ENCODE results near the gene MTCL3.

The MTCL3 gene

DNA sequence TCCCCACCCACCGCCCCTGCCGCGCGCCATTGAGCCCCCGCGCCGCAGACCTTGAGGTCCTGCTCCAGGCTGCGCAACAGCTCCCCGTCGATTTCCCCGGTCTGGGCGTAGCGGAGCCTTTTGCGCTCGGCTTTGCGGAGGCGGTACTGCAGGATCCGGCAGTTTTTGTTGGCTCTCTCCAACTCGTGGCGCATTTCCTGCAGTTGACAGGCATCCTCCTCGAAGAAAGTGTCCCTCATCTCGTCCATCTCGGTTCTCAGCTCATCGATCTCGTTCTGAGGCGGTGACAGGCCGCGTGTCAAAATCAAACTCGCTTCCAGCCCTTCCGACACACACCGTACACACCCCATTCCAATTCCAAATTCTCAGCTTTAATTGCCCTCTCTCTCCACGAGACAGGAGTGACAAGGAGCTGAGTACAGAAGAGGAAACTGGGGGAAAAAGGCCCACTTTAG, 4.3 kb downstream of the MTCL3 start:
- H3K4me3 Mint-ChIP-seq, result peak overlapping the region; percentile 85
- CTCF ChIA-PET, result interaction anchor here (1.1 to 9.4 kb wide), 8 partner anchors 14 to 1559 kb away, joined by 3 to 203 read pairs (median 34); partner anchors contain the start of genes HINT3 and RNF146
- DNase-seq (peak; percentile 63), ATAC-seq (peak; percentile 9)
- H3K36me3 Mint-ChIP-seq (ENCODE audit: low read depth), result peaks cover 12% of the 10 kb centered on the region
- H3K27ac Mint-ChIP-seq, result peak overlapping the region; percentile 31
- peaks cover 42% of the 10 kb centered on the region for H3K4me1 Mint-ChIP-seq (ENCODE audit: low read depth)
- peaks cover 30% of the 10 kb centered on the region for H3K27me3 Mint-ChIP-seq (ENCODE audit: low read depth)
- POLR2A ChIA-PET, result interaction anchor here (0.9 to 3.1 kb wide), 3 partner anchors 22 to 31 kb away, joined by 3 to 22 read pairs (median 5); no protein-coding TSS in a partner anchor
- no peaks in the 10 kb centered on the region for H3K9me3 Mint-ChIP-seq (ENCODE audit: insufficient read depth)

DNA sequence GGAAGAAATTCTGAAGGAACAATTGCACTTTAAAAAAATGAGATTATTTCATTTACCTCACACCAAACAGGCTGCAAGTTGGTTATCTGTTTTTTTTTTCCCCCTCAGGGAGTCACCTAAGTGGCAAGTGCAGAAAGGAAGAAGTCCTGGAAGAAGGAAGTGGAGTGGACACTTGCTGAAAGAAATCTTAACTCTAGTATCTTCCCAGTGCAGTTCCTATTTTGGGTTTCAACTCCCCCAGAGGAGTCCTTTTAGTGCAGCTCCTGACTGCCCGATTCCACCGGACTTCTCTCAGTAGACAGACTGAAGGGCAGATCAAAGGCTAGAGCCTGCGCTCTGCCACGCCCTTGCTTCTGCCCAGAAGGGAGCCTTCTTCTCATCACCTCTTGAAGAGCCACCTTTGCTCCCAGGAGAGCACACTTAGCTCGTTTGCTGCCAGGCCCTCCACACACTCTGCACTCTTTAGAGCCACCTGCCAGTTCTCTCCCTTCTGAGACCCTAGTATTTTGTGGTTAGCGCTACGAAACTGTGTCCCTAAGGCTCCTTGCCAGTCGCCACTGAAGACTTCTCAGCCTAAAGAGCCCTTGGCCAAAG, 4.9 kb downstream of the MTCL3 start:
- Mint-ChIP-seq H3K36me3 (ENCODE audit: low read depth) (peaks cover 12% of the 10 kb centered on the region), H3K9me3 (ENCODE audit: insufficient read depth) (no peaks in the 10 kb centered on the region), H3K4me1 (ENCODE audit: low read depth) (peaks cover 39% of the 10 kb centered on the region), H3K4me3 (peak overlapping the region; percentile 85), H3K27ac (no peak overlapping the region), H3K27me3 (ENCODE audit: low read depth) (peaks cover 27% of the 10 kb centered on the region)
- CTCF ChIA-PET, result interaction anchor here (0.6 to 9.4 kb wide), 9 partner anchors 14 to 1558 kb away, joined by 3 to 203 read pairs (median 31); partner anchors contain the start of genes HINT3 and RNF146
- ATAC-seq (no peak), DNase-seq (no peak)
- POLR2A ChIA-PET, result interaction anchor here (3.1 kb wide), 1 partner anchor 30 kb away, joined by 22 read pairs; no protein-coding TSS in a partner anchor

DNA sequence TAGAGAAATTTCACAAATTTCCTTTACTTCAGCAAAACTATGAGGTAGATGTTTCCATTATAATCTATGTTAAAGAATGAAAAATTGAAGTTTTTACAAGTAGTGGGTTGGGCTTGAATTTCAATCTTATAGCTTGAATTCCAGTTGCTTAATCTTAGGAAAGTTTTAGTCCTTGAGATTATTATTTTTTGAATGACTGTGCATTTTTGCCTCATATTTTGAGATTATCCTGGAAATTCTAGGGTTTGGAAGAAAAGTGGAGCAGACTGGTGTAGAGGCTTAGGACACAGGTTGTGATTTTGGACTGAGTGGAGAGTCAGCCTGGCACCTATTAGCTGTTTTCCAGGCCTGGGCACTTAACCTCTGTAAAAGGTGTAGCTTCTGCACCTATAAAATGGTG, 5.7 kb downstream of the MTCL3 start:
- POLR2A ChIA-PET, result no interaction called here
- Mint-ChIP-seq H3K27me3 (ENCODE audit: low read depth) (peaks cover 20% of the 10 kb centered on the region), H3K36me3 (ENCODE audit: low read depth) (peaks cover 12% of the 10 kb centered on the region), H3K27ac (no peak overlapping the region), H3K4me1 (ENCODE audit: low read depth) (peaks cover 32% of the 10 kb centered on the region), H3K9me3 (ENCODE audit: insufficient read depth) (no peaks in the 10 kb centered on the region), H3K4me3 (no peak overlapping the region)
- CTCF ChIA-PET, result interaction anchor here (0.6 to 9.4 kb wide), 4 partner anchors 13 to 42 kb away, joined by 4 to 203 read pairs (median 60); no protein-coding TSS in a partner anchor
- ATAC-seq (no peak), DNase-seq (no peak)

DNA sequence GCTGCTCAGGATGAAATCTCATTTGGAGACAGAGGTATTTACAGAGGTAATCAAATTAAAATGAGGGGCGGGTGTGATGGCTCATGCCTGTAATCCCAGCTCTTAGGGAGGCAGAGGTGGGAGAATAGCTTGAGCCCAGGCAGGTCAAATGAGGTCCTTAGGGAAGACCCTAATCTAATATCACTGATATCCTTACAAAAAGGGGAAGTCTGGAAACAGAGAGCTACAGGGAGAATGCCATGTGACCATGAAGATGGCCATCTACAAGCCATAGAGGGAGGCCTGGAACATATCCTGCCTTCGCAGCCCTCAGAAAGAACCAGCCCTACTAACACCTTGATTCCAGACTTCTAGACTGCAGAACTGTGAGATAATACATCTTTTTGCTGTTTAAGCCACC, 8.3 kb downstream of the MTCL3 start:
- no peak for ATAC-seq
- peaks cover 14% of the 10 kb centered on the region for H3K4me1 Mint-ChIP-seq (ENCODE audit: low read depth)
- H3K36me3 Mint-ChIP-seq (ENCODE audit: low read depth), result peaks cover 12% of the 10 kb centered on the region
- DNase-seq, result no peak
- no peaks in the 10 kb centered on the region for H3K9me3 Mint-ChIP-seq (ENCODE audit: insufficient read depth)
- H3K27ac Mint-ChIP-seq, result no peak overlapping the region
- H3K27me3 Mint-ChIP-seq (ENCODE audit: low read depth), result peaks cover 14% of the 10 kb centered on the region
- no peak overlapping the region for H3K4me3 Mint-ChIP-seq
- POLR2A ChIA-PET, result no interaction called here
- CTCF ChIA-PET, result interaction anchor here (1.1 to 2.2 kb wide), 2 partner anchors 14 to 38 kb away, joined by 3 to 6 read pairs; no protein-coding TSS in a partner anchor

DNA sequence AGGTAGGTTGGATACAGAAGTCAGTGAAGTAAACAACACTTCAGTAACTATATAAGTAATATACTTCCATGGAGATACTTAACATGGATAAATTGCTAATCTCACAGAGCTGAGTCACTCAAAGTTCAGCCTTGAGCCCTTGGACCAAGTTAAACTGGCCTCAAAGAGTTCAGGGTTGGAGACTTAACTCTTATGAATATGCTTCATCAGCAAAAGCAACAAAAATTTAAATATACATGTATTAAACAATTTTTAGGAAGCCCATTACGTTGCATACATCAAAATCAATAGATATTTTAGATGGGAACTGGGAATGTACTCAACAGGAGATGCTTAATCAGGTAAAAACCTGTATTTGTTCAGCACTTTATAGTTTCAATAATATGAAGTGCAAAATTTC, 12.2 kb downstream of the MTCL3 start:
- Mint-ChIP-seq H3K27ac (no peak overlapping the region), H3K4me3 (no peak overlapping the region), H3K9me3 (ENCODE audit: insufficient read depth) (no peaks in the 10 kb centered on the region), H3K36me3 (ENCODE audit: low read depth) (peaks cover 9% of the 10 kb centered on the region), H3K4me1 (ENCODE audit: low read depth) (no peaks in the 10 kb centered on the region), H3K27me3 (ENCODE audit: low read depth) (no peaks in the 10 kb centered on the region)
- ChIA-PET POLR2A (no interaction called here), CTCF (interaction anchor here (2.4 kb wide), 1 partner anchor 9 kb away, joined by 11 read pairs; no protein-coding TSS in a partner anchor)
- ATAC-seq (no peak), DNase-seq (no peak)

DNA sequence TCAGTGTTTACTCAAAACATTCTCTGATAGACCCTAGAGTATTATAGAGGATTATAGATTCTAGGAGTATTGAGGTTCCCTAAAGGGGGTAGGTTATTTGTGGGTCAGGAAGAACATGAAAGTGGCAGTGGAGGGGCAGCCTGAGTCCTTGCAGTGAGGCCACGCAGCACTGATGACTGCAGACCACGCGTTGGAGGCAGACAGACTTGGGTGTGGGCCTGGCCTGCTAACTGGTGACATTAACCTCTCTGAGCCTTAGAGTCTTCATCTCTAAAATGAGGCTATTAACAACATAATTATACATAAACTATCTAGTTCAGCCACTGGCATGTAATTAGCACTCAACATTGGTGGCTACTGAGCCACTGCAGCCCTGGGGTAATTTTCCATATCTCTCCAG, 16.1 kb downstream of the MTCL3 start:
- CTCF ChIA-PET, result interaction anchor here (0.9 to 7.7 kb wide), 3 partner anchors 12 to 19 kb away, joined by 3 to 62 read pairs (median 6); no protein-coding TSS in a partner anchor
- Mint-ChIP-seq H3K9me3 (ENCODE audit: insufficient read depth) (no peaks in the 10 kb centered on the region), H3K4me1 (ENCODE audit: low read depth) (no peaks in the 10 kb centered on the region), H3K27ac (no peak overlapping the region), H3K27me3 (ENCODE audit: low read depth) (peaks cover 6% of the 10 kb centered on the region), H3K36me3 (ENCODE audit: low read depth) (peaks cover 3% of the 10 kb centered on the region), H3K4me3 (no peak overlapping the region)
- ATAC-seq (no peak), DNase-seq (no peak)
- POLR2A ChIA-PET, result no interaction called here

DNA sequence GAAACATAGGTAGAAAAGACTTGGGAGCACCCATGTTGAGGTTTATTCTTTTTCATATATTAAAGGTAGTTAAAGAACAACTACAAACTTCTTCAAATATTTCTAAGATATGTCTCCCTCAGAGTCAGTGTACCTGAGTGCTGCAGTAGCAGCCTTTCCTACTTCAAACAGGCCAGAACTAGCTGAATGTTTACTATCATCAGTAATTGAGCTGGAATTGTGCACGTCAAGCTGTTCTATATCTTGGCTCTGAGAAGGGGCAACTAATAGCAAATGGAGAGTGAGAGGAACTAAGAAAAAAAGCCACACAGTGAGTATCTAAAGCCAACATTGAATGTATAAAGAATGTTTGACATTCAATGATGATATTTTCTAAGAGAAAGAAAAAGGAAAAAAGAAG, 21.7 kb downstream of the MTCL3 start:
- no peak overlapping the region for H3K4me3 Mint-ChIP-seq
- no peak for DNase-seq
- H3K27ac Mint-ChIP-seq, result no peak overlapping the region
- POLR2A ChIA-PET, result interaction anchor here (0.6 kb wide), 1 partner anchor 1135 kb away, joined by 3 read pairs; no protein-coding TSS in a partner anchor
- H3K36me3 Mint-ChIP-seq (ENCODE audit: low read depth), result no peaks in the 10 kb centered on the region
- no peak for ATAC-seq
- peaks cover 6% of the 10 kb centered on the region for H3K27me3 Mint-ChIP-seq (ENCODE audit: low read depth)
- H3K4me1 Mint-ChIP-seq (ENCODE audit: low read depth), result peaks cover 10% of the 10 kb centered on the region
- CTCF ChIA-PET, result interaction anchor here (0.9 to 7.7 kb wide), 4 partner anchors 12 to 38 kb away, joined by 3 to 62 read pairs (median 4); partner anchors contain the start of gene KIAA0408
- H3K9me3 Mint-ChIP-seq (ENCODE audit: insufficient read depth), result no peaks in the 10 kb centered on the region

DNA sequence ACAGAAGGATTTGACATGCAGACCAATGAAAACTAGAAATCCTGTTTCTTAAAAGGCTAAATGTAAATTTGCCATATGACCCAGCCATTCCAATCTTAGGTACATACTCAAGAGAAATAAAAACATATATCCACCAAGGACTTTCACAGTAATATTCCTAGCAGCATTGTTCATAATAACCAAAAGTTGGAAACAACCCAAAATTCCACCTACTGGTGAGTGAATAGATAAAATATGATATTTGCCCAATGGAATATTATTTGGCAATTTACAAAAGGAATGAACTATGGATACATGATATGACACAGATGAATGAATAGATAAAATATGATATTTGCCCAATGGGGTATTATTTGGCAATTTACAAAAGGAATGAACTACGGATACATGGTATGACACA, 22.7 kb downstream of the MTCL3 start:
- CTCF ChIA-PET, result interaction anchor here (1.2 to 7.7 kb wide), 2 partner anchors 13 to 19 kb away, joined by 6 to 62 read pairs; no protein-coding TSS in a partner anchor

DNA sequence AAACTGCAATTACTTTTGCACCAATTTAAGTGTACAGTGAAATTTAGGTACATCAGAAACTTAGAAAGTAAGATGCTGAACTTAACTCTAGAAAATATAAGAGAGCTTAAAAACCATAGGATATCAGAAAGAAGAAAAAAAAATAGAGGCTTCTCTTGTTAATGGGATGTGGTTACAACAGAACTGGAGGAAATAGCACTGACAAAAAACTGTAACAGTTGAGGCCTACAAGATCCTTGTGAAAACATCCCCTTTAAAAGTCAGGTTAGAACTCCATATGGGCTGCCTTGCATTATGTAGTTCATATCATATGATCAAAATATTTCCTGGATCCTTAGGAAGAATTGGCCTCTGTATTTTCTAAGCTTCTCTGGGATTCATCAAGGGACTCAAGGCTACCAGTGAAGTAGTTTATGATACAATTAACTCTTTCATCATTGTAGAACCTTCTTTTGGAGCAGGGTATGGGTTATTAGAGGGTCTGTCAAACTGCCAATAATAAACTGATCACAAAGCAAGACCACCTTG, 24.8 kb downstream of the MTCL3 start:
- Mint-ChIP-seq H3K9me3 (ENCODE audit: insufficient read depth) (no peaks in the 10 kb centered on the region), H3K27ac (no peak overlapping the region), H3K4me3 (no peak overlapping the region), H3K4me1 (ENCODE audit: low read depth) (peaks cover 22% of the 10 kb centered on the region), H3K36me3 (ENCODE audit: low read depth) (peaks cover 7% of the 10 kb centered on the region), H3K27me3 (ENCODE audit: low read depth) (peaks cover 6% of the 10 kb centered on the region)
- ChIA-PET POLR2A (no interaction called here), CTCF (interaction anchor here (1.2 to 4.8 kb wide), 4 partner anchors 10 to 44 kb away, joined by 3 to 57 read pairs (median 8); no protein-coding TSS in a partner anchor)
- ATAC-seq, result no peak
- no peak for DNase-seq

More for the DNA sequence above, 22.7 kb downstream of the MTCL3 start:
- H3K36me3 Mint-ChIP-seq (ENCODE audit: low read depth), result no peaks in the 10 kb centered on the region
- peaks cover 10% of the 10 kb centered on the region for H3K4me1 Mint-ChIP-seq (ENCODE audit: low read depth)
- no peak overlapping the region for H3K4me3 Mint-ChIP-seq
- no peak overlapping the region for H3K27ac Mint-ChIP-seq
- POLR2A ChIA-PET, result no interaction called here
- H3K9me3 Mint-ChIP-seq (ENCODE audit: insufficient read depth), result no peaks in the 10 kb centered on the region
- DNase-seq (no peak), ATAC-seq (no peak)
- peaks cover 6% of the 10 kb centered on the region for H3K27me3 Mint-ChIP-seq (ENCODE audit: low read depth)

DNA sequence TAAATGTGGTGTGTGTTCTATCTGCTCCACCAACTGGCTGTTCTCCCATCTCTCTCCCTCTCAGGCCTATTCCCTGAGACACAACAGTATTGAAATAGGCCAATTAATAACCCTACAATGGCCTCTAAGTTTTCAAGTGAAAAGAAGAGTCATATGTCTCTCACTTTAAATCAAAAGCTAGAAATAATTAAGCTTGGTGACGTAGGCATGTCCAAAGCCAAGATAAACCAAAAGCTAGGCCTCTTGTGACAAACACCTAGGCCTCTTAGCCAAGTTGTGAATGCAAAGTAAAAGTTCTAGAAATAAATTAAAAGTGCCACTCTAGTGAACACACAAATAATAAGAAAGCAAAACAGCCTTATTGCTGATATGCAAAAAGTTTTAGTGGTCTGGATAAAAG, 29.9 kb downstream of the MTCL3 start:
- DNase-seq, result no peak
- Mint-ChIP-seq H3K36me3 (ENCODE audit: low read depth) (peaks cover 25% of the 10 kb centered on the region), H3K9me3 (ENCODE audit: insufficient read depth) (peaks cover 12% of the 10 kb centered on the region), H3K4me3 (no peak overlapping the region), H3K4me1 (ENCODE audit: low read depth) (peaks cover 43% of the 10 kb centered on the region), H3K27me3 (ENCODE audit: low read depth) (no peaks in the 10 kb centered on the region), H3K27ac (no peak overlapping the region)
- ATAC-seq, result no peak
- ChIA-PET CTCF (interaction anchor here (0.7 to 11.5 kb wide), 4 partner anchors 13 to 223 kb away, joined by 3 to 203 read pairs (median 7); partner anchors contain the start of genes MTCL3 and RNF146), POLR2A (interaction anchor here (2.3 kb wide), 1 partner anchor 27 kb away, joined by 9 read pairs; no protein-coding TSS in a partner anchor)

DNA sequence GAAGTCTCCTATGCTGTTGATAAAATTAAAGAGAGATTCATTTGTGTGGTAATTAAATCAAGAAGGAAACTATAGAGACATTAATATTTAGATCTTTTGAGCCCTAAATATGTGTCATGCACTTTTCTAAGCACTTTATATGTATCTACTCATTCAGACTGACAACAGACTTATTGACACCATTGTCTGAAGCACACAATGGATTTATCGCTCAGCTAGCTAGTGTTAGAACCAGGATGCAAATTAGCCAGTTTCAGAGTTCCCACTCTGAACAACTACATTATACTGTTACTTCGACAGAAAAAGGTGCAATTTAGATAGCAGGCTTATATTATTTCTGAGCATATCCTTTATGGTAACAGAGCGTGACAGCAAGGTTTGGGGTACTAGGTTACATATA, 32.2 kb downstream of the MTCL3 start:
- H3K9me3 Mint-ChIP-seq (ENCODE audit: insufficient read depth), result peaks cover 12% of the 10 kb centered on the region
- no peaks in the 10 kb centered on the region for H3K27me3 Mint-ChIP-seq (ENCODE audit: low read depth)
- H3K4me3 Mint-ChIP-seq, result no peak overlapping the region
- no peak for ATAC-seq
- H3K36me3 Mint-ChIP-seq (ENCODE audit: low read depth), result peaks cover 34% of the 10 kb centered on the region
- H3K27ac Mint-ChIP-seq, result no peak overlapping the region
- CTCF ChIA-PET, result interaction anchor here (11.5 kb wide), 1 partner anchor 29 kb away, joined by 203 read pairs; the partner anchor contains the start of gene MTCL3
- H3K4me1 Mint-ChIP-seq (ENCODE audit: low read depth), result peaks cover 47% of the 10 kb centered on the region
- POLR2A ChIA-PET, result no interaction called here
- no peak for DNase-seq
